Liver (tissue), 9 donors: ENCODE data around the gene TTYH1. TPM values are rescaled to one million over a fixed set of nuclear protein-coding genes. Genes with fewer than 3 reads are reported as not detected.

Source experiments
- DNase-seq: peaks from one replicate; pipeline ENCODE4 v3.0.0-alpha.2; 2017; ENCODE audit warnings: low spot score
- H3K27ac ChIP-seq, 2 donors: one replicate each; pipeline ENCODE4 v1.7.0; 2013; ENCODE audit warnings: inconsistent platforms in 2 of 2, low read length in 2 of 2, control low read depth in 1 of 2, low read depth in 1 of 2, mild to moderate bottlenecking in 1 of 2
- H3K27me3 ChIP-seq, 4 donors: one replicate each; pipeline versions ENCODE4 v1.6.1 to v1.7.0; 2013; ENCODE audit warnings: low read length in 3 of 4, inconsistent platforms in 1 of 4, mild to moderate bottlenecking in 1 of 4, moderate library complexity in 1 of 4; ENCODE audit not compliant: control insufficient read depth in 4 of 4, insufficient read depth in 4 of 4
- H3K36me3 ChIP-seq, 4 donors: one replicate each; pipeline versions ENCODE4 v1.6.1 to v1.7.0; 2013; ENCODE audit warnings: low read length in 3 of 4, mild to moderate bottlenecking in 3 of 4, low read depth in 1 of 4, moderate library complexity in 1 of 4; ENCODE audit not compliant: control insufficient read depth in 4 of 4, insufficient read depth in 3 of 4
- H3K4me1 ChIP-seq, 4 donors: one replicate each; pipeline versions ENCODE4 v1.6.1 to v1.7.0; 2013; ENCODE audit warnings: low read length in 3 of 4, mild to moderate bottlenecking in 3 of 4, moderate library complexity in 1 of 4; ENCODE audit not compliant: control insufficient read depth in 4 of 4, insufficient read depth in 4 of 4
- H3K4me3 ChIP-seq, 3 donors: one replicate each; pipeline versions ENCODE4 v1.6.1 to v1.7.0; 2013; ENCODE audit warnings: low read length in 3 of 3, control low read depth in 1 of 3, low read depth in 1 of 3, mild to moderate bottlenecking in 1 of 3
- H3K9ac ChIP-seq, 2 donors: one replicate each; pipeline ENCODE4 v1.7.0; 2013; ENCODE audit warnings: low read length in 2 of 2, mild to moderate bottlenecking in 2 of 2, moderate library complexity in 2 of 2, control low read depth in 1 of 2, low read depth in 1 of 2
- H3K9me3 ChIP-seq, 4 donors: one replicate each; pipeline versions ENCODE4 v1.6.1 to v1.7.0; 2013; ENCODE audit warnings: low read length in 3 of 4; ENCODE audit not compliant: control insufficient read depth in 4 of 4
- EGR1 ChIP-seq, 2 donors: IDR thresholded peaks; 2 replicates each; pipeline ENCODE4 v1.6.1; 2016 to 2018; ENCODE audit warnings: antibody characterized with exemption in 2 of 2, low read depth in 2 of 2
- FOXA2 ChIP-seq: IDR thresholded peaks from 2 replicates; pipeline ENCODE4 v1.6.1; 2016; ENCODE audit warnings: antibody characterized with exemption
- GABPA ChIP-seq, 2 donors: IDR thresholded peaks in 1 of 2; conservative IDR thresholded peaks in 1 of 2; 2 replicates each; pipeline ENCODE4 v1.6.1; 2016; ENCODE audit warnings: antibody characterized with exemption in 2 of 2, mild to moderate bottlenecking in 1 of 2, moderate library complexity in 1 of 2
- HNF4A ChIP-seq, 2 donors: conservative IDR thresholded peaks; 2 replicates each; pipeline ENCODE4 v1.6.1; 2016; ENCODE audit warnings: antibody characterized with exemption in 2 of 2, mild to moderate bottlenecking in 2 of 2
- NR2F2 ChIP-seq: IDR thresholded peaks from 2 replicates; pipeline ENCODE4 v1.6.1; 2016; ENCODE audit warnings: antibody characterized with exemption
- SP1 ChIP-seq: IDR thresholded peaks from 2 replicates; pipeline ENCODE4 v1.6.1; 2018; ENCODE audit warnings: antibody characterized with exemption, mild to moderate bottlenecking
- TAF1 ChIP-seq: conservative IDR thresholded peaks from 2 replicates; pipeline ENCODE4 v1.6.1; 2016; ENCODE audit warnings: antibody characterized with exemption, mild to moderate bottlenecking
- YY1 ChIP-seq: IDR thresholded peaks from 2 replicates; pipeline ENCODE4 v1.6.1; 2016; ENCODE audit warnings: antibody characterized with exemption, mild to moderate bottlenecking
- WGBS: extraction: QIAGEN DNeasy Blood & Tissue Kit; methylation state at CpG from one replicate; pipeline ENCODE4 v1.1.7; 2013; 5-methylcytosine and 5-hydroxymethylcytosine counted together
- polyA plus RNA-seq, 2 donors: library from polyadenylated mRNA; stranded (reverse) in 1 of 2; unstranded in 1 of 2; fragments of 200-250 nt in 1 of 2; fragments of >200 nt in 1 of 2; fragmentation: Nextera tagmentation in 1 of 2; extraction: Ambion mirVana in 1 of 2; gene quantifications; one replicate each; pipeline versions ENCODE4 v1.2.1 to v1.2.3, GENCODE V29; 2013 to 2015
- total RNA-seq, 2 donors: library from RNA; depleted of rRNA; stranded (reverse); fragments of >200 nt; gene quantifications; one replicate each; pipeline ENCODE4 v1.2.3, GENCODE V29; 2014
- TF ChIP-seq, protein P1 (sequence below): IDR thresholded peaks from 2 replicates; pipeline ENCODE4 v1.6.1; 2016; ENCODE audit warnings: antibody characterized with exemption
- TF ChIP-seq, protein P2 (sequence below): IDR thresholded peaks from 2 replicates; pipeline ENCODE4 v1.6.1; 2016; ENCODE audit warnings: antibody characterized with exemption
- TF ChIP-seq, protein P3 (sequence below): IDR thresholded peaks from 2 replicates; pipeline ENCODE4 v1.6.1; 2016; ENCODE audit warnings: antibody characterized with exemption, mild to moderate bottlenecking
- TF ChIP-seq, protein P4 (sequence below): IDR thresholded peaks from 2 replicates; pipeline ENCODE4 v1.6.1; 2016; ENCODE audit warnings: antibody characterized with exemption
- donor health status: healthy.
- donor health status: healthy.
- donor health status: healthy.
- donor health status: healthy.
- donor health status: healthy.

The TTYH1 gene
- total and polyA plus RNA-seq, 4 donors: 0.28 to 1.1 (median 0.61) TPM

DNA sequence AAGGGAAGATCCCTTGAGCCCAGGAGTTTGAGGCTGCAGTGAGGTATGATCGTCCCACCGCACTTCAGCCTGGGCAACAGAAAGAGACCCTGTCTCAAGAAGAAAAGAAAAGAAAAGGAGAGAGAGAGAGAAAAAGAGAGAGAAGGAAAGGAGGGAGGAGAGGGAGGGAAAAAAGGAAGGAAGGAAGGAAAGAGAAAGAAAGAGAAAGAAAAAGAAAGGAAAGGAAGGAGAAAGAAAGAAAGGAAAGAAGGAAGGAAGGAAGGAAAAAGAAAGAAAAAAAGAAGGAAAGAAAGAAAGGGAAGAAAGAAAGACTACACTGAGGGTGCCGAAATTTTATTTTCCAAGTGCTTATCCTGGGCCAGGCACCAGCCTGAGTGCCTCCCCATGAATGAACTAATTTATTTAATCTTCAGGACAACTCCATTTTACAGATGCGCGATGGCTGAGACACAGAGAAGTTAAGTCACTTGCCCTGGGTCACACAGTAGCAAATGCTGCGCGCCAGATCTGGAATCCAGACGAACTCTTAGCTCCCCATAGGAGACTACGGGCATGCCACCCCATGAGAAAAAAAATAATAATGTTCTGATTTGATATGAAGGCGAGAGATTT lies 55.1 kb downstream of the TTYH1 start:
- Histone ChIP-seq H3K9ac (no peak overlapping the region), H3K4me1 (peaks cover 0 to 4% (median 1%) of the 10 kb centered on the region in 4 donors), H3K36me3 (no peaks in the 10 kb centered on the region), H3K9me3 (no peaks in the 10 kb centered on the region), H3K27ac (no peak overlapping the region), H3K27me3 (peaks cover 0 to 7% (median 2%) of the 10 kb centered on the region in 4 donors), H3K4me3 (no peak overlapping the region)
- 72% methylated on average over 10 of the region's 10 CpGs for WGBS
- DNase-seq: no peak
- no peak for TF ChIP-seq TAF1
- TF ChIP-seq FOXA2: no peak
- TF ChIP-seq HNF4A (conservative IDR thresholded peaks at IDR 0.05): no peak
- no peak for TF ChIP-seq EGR1 (IDR thresholded peaks at IDR 0.05; ENCODE audit: low read depth in 2 of 2)
- TF ChIP-seq YY1: no peak
- TF ChIP-seq, protein P1, sequence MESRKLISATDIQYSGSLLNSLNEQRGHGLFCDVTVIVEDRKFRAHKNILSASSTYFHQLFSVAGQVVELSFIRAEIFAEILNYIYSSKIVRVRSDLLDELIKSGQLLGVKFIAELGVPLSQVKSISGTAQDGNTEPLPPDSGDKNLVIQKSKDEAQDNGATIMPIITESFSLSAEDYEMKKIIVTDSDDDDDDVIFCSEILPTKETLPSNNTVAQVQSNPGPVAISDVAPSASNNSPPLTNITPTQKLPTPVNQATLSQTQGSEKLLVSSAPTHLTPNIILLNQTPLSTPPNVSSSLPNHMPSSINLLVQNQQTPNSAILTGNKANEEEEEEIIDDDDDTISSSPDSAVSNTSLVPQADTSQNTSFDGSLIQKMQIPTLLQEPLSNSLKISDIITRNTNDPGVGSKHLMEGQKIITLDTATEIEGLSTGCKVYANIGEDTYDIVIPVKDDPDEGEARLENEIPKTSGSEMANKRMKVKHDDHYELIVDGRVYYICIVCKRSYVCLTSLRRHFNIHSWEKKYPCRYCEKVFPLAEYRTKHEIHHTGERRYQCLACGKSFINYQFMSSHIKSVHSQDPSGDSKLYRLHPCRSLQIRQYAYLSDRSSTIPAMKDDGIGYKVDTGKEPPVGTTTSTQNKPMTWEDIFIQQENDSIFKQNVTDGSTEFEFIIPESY: no peak
- TF ChIP-seq NR2F2: no peak
- no peak for TF ChIP-seq GABPA (IDR thresholded peaks at IDR 0.05 in 1 of 2, conservative IDR thresholded peaks at IDR 0.05 in 1 of 2)
- TF ChIP-seq, protein P2, sequence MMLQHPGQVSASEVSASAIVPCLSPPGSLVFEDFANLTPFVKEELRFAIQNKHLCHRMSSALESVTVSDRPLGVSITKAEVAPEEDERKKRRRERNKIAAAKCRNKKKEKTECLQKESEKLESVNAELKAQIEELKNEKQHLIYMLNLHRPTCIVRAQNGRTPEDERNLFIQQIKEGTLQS: no peak
- TF ChIP-seq, protein P3, sequence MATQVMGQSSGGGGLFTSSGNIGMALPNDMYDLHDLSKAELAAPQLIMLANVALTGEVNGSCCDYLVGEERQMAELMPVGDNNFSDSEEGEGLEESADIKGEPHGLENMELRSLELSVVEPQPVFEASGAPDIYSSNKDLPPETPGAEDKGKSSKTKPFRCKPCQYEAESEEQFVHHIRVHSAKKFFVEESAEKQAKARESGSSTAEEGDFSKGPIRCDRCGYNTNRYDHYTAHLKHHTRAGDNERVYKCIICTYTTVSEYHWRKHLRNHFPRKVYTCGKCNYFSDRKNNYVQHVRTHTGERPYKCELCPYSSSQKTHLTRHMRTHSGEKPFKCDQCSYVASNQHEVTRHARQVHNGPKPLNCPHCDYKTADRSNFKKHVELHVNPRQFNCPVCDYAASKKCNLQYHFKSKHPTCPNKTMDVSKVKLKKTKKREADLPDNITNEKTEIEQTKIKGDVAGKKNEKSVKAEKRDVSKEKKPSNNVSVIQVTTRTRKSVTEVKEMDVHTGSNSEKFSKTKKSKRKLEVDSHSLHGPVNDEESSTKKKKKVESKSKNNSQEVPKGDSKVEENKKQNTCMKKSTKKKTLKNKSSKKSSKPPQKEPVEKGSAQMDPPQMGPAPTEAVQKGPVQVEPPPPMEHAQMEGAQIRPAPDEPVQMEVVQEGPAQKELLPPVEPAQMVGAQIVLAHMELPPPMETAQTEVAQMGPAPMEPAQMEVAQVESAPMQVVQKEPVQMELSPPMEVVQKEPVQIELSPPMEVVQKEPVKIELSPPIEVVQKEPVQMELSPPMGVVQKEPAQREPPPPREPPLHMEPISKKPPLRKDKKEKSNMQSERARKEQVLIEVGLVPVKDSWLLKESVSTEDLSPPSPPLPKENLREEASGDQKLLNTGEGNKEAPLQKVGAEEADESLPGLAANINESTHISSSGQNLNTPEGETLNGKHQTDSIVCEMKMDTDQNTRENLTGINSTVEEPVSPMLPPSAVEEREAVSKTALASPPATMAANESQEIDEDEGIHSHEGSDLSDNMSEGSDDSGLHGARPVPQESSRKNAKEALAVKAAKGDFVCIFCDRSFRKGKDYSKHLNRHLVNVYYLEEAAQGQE: no peak
- TF ChIP-seq, protein P4, sequence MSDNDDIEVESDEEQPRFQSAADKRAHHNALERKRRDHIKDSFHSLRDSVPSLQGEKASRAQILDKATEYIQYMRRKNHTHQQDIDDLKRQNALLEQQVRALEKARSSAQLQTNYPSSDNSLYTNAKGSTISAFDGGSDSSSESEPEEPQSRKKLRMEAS: no peak

DNA sequence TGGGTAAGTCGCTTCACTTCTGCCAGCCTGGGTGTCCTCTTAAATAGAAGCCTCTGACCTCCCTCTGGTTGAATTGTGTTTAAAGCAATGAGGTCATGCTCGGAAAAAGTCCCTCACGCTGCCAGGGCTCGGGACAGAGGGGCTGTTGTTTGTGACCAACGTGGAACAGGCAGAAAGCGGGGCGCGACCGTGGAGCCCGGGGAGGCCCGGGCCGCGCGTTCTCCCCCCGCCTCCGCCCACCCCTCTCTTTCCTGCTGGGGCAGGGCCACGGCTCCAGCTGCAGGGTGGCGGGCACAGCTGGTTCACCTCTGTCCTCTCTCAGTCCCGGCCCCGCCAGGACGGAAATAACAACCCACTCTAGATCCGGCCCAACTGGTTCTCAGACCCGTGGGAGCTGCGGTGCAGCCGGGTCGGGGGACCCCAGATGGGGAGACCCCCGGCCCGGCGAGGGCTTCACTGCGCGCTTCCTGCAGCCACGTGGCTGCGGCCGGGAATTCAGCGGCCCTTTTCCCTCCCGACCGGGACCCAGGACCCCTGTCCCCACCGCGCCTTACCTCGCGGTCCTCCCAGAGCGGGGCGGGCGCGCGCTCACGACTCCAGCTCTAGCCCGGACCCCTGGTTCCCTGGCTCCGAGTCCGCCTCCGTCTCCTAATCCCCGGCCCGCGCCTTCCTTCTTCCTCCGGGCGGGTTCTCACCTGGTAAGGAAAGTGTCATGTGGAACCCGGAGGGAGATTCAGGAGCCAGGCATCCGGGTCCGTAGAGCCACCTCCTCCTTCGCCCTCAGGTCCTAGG lies 55.9 kb downstream of the TTYH1 start:
- no peak for DNase-seq
- peaks cover 0 to 4% (median 1%) of the 10 kb centered on the region in 4 donors for H3K4me1 ChIP-seq

More for the DNA sequence above, 55.9 kb downstream of the TTYH1 start:
- no peaks in the 10 kb centered on the region for H3K36me3 ChIP-seq
- 5% methylated on average over 60 of the region's 60 CpGs for WGBS
- H3K27ac ChIP-seq: peak overlapping the region; percentile 15 to 25
- peak overlapping the region in 1 of 3 donors; percentile 25 for H3K4me3 ChIP-seq
- TF ChIP-seq NR2F2: peak; percentile 20
- no peak for TF ChIP-seq EGR1 (IDR thresholded peaks at IDR 0.05; ENCODE audit: low read depth in 2 of 2)
- TF ChIP-seq SP1: no peak
- H3K9ac ChIP-seq: no peak overlapping the region
- H3K9me3 ChIP-seq: no peaks in the 10 kb centered on the region
- H3K27me3 ChIP-seq: peaks cover 0 to 7% (median 2%) of the 10 kb centered on the region in 4 donors
